ENCODE data around the gene UNC45B. TPM values are rescaled to one million over a fixed set of nuclear protein-coding genes. Genes with fewer than 3 reads are reported as not detected.

UNC45B gene
- total RNA-seq, 4 donors from 2014 or later, result 0.05 to 0.31 (median 0.13) TPM; not detected in 1

GRCh38 chr17:35138218-35138617, 9.4 kb upstream of the UNC45B start:
- no peak for TF ChIP-seq EP300 (IDR thresholded peaks at IDR 0.05)
- H3K4me1 ChIP-seq, result peaks cover 0 to 22% (median 3%) of the 10 kb centered on the region in 3 donors
- H3K27me3 ChIP-seq, result no peaks in the 10 kb centered on the region
- 93 to 97% methylated on average over 4 to 5 of the region's 6 CpGs for WGBS, 2 donors (ENCODE audit: low coverage in 1 of 2)
- H3K27ac ChIP-seq, result no peak overlapping the region
- H3K36me3 ChIP-seq, result peaks cover 0 to 67% of the 10 kb centered on the region in 2 donors
- no peak for ATAC-seq
- no peaks in the 10 kb centered on the region for H3K9me3 ChIP-seq
- no peak overlapping the region for H3K4me3 ChIP-seq

DNA sequence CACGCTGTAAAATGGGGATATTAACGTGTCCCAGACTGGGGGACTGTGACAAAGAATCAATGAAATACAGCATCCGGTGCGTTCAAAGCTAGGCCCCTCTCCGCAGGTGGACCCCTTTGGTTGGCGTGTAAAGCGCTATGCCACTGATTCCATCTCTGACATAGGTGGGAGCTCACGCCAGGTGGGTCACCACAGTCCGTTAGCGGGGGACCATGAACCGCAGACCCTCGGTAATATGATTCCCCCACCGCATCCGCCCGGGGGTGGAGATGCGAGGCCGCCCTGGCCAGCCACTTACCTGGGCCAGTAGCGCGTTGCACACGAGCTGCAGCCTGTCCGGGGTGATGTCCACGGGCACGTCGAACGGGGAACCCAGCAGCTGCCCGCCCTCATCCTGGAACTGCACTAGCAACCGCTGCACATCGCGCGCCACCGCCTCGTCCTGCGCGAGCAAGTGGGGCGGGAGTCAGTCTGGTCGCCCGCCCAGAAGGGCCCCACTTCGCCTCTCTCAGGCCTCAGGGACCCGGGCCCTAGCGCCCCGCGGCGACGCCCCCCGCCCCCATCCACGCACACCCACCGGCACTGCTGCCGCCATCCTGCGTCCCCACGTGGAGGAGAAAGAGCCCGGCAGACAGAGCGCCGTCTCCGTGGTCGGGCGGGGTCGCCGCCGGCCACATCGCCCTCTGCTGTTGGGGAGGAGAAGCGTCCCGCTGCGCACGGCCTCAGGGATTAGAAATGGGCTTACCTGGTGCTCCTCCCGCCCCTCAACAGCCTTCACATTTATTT, 5.7 kb upstream of the UNC45B start, which contains the start of gene NLE1:
TSS of gene NLE1 (minus strand) at position 623 of the 786 bp plus-strand sequence. CDS start at position 595, 28 bp downstream.
- ATAC-seq, result peak; percentile 87
- WGBS, 2 donors (ENCODE audit: low coverage in 1 of 2), result 0 to 4% methylated on average over 1 to 6 of the region's 65 CpGs
- Histone ChIP-seq H3K4me1 (peaks cover 0 to 22% (median 3%) of the 10 kb centered on the region in 3 donors), H3K27me3 (no peaks in the 10 kb centered on the region), H3K4me3 (peak within 1 kb of the TSS; percentile 85 to 92), H3K9me3 (no peaks in the 10 kb centered on the region), H3K36me3 (peaks cover 0 to 31% of the 10 kb centered on the region in 2 donors), H3K27ac (peak within 1 kb of the TSS in 2 of 4 donors; percentile 27 to 69)
- TF ChIP-seq POLR2A (IDR thresholded peaks at IDR 0.05), result peak in 1 of 2 donors; percentile 16
- no peak for TF ChIP-seq EP300 (IDR thresholded peaks at IDR 0.05)
- TF ChIP-seq, protein P1, sequence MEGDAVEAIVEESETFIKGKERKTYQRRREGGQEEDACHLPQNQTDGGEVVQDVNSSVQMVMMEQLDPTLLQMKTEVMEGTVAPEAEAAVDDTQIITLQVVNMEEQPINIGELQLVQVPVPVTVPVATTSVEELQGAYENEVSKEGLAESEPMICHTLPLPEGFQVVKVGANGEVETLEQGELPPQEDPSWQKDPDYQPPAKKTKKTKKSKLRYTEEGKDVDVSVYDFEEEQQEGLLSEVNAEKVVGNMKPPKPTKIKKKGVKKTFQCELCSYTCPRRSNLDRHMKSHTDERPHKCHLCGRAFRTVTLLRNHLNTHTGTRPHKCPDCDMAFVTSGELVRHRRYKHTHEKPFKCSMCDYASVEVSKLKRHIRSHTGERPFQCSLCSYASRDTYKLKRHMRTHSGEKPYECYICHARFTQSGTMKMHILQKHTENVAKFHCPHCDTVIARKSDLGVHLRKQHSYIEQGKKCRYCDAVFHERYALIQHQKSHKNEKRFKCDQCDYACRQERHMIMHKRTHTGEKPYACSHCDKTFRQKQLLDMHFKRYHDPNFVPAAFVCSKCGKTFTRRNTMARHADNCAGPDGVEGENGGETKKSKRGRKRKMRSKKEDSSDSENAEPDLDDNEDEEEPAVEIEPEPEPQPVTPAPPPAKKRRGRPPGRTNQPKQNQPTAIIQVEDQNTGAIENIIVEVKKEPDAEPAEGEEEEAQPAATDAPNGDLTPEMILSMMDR (IDR thresholded peaks at IDR 0.05), result peak in 3 of 4 experiments; percentile 87 to 99 (median 88)
- peak; percentile 60 for TF ChIP-seq POLR2AphosphoS5 (IDR thresholded peaks at IDR 0.05)

DNA sequence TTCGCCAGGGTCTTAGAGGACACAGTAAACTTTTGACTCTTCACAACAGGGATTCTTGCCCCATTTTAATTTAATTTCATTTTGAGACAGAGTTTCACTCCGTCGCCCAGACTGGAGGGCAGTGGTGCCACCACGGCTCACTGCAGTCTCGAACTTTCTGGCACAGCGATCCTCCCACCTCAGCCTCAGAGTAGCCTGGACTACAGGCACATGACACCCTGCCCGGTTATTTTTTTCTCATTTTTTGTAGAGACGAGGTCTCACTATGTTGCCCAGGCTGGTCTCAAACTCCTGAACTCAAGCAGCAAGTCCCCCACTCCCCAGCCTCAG, 5.2 kb upstream of the UNC45B start:
- no peak for ATAC-seq
- WGBS, 2 donors (ENCODE audit: low coverage in 1 of 2), result 67% methylated on average over 7 of the region's 8 CpGs; no CpG with 5 or more reads in 1 of the 2 donors
- H3K9me3 ChIP-seq, result no peaks in the 10 kb centered on the region
- H3K4me1 ChIP-seq, result peaks cover 0 to 22% (median 3%) of the 10 kb centered on the region in 3 donors
- H3K4me3 ChIP-seq, result peak overlapping the region; percentile 85 to 92
- H3K27ac ChIP-seq, result peak overlapping the region in 1 of 4 donors; percentile 27
- TF ChIP-seq, protein P1 (IDR thresholded peaks at IDR 0.05), result no peak
- no peak for TF ChIP-seq POLR2A (IDR thresholded peaks at IDR 0.05)
- no peak for TF ChIP-seq POLR2AphosphoS5 (IDR thresholded peaks at IDR 0.05)
- peaks cover 0 to 25% of the 10 kb centered on the region in 2 donors for H3K36me3 ChIP-seq
- H3K27me3 ChIP-seq, result peaks cover 4% of the 10 kb centered on the region

GRCh38 chr17:35144840-35145239, 2.8 kb upstream of the UNC45B start:
- 62 to 95% methylated on average over 3 to 4 of the region's 4 CpGs for WGBS, 2 donors (ENCODE audit: low coverage in 1 of 2)
- TF ChIP-seq EP300 (IDR thresholded peaks at IDR 0.05) (no peak), POLR2AphosphoS5 (IDR thresholded peaks at IDR 0.05) (no peak), POLR2A (IDR thresholded peaks at IDR 0.05) (no peak)
- TF ChIP-seq, protein P1 (IDR thresholded peaks at IDR 0.05), result no peak
- Histone ChIP-seq H3K27me3 (peaks cover 11% of the 10 kb centered on the region), H3K4me1 (peaks cover 0 to 22% (median 3%) of the 10 kb centered on the region in 3 donors), H3K4me3 (no peak overlapping the region), H3K27ac (no peak overlapping the region), H3K36me3 (peaks cover 0 to 1% of the 10 kb centered on the region in 2 donors), H3K9me3 (no peaks in the 10 kb centered on the region)
- ATAC-seq, result no peak

- peaks cover 0 to 10% (median 0%) of the 10 kb centered on the region in 3 donors for H3K4me1 ChIP-seq
- H3K36me3 ChIP-seq, result no peaks in the 10 kb centered on the region
- H3K27ac ChIP-seq, result no peak overlapping the region
- H3K27me3 ChIP-seq, result peaks cover 11% of the 10 kb centered on the region
- TF ChIP-seq EP300 (IDR thresholded peaks at IDR 0.05), result no peak
- TF ChIP-seq, protein P1 (IDR thresholded peaks at IDR 0.05), result no peak
- 67 to 68% methylated on average over 1 to 3 of the region's 4 CpGs for WGBS, 2 donors (ENCODE audit: low coverage in 1 of 2)
- no peaks in the 10 kb centered on the region for H3K9me3 ChIP-seq
- no peak overlapping the region for H3K4me3 ChIP-seq
- no peak for ATAC-seq
These were observed 1.3 kb upstream of the UNC45B start for GRCh38 chr17:35146214-35146833.

All from gastroesophageal sphincter (tissue), 4 donors.